ENCODE results near the gene C11orf24.

The C11orf24 gene

GRCh38 chr11:68271781-68272608, at the start of gene C11orf24:
Gene C11orf24, minus strand, starts transcription at chr11:68271973. Its CDS starts 8,206 bp downstream, at chr11:68263767.
- peak; percentile 93 for DNase-seq (ENCODE audit: low spot score)

GRCh38 chr11:68317147-68317785, 45.5 kb upstream of the C11orf24 start:
- DNase-seq (ENCODE audit: low spot score), result no peak

- no peak for DNase-seq (ENCODE audit: low spot score)
These were observed 43.6 kb upstream of the C11orf24 start for GRCh38 chr11:68315171-68315920.

- no peak for DNase-seq (ENCODE audit: low spot score)
These were observed 42.7 kb upstream of the C11orf24 start for GRCh38 chr11:68314203-68315170.

GRCh38 chr11:68313574-68314202, 41.9 kb upstream of the C11orf24 start:
- no peak for DNase-seq (ENCODE audit: low spot score)

- DNase-seq (ENCODE audit: low spot score), result no peak
These were observed 41.2 kb upstream of the C11orf24 start for GRCh38 chr11:68312780-68313573.

- no peak for DNase-seq (ENCODE audit: low spot score)
These were observed 40.5 kb upstream of the C11orf24 start, which contains the start of gene LRP5 for GRCh38 chr11:68312117-68312779. Gene LRP5, plus strand, starts transcription at chr11:68312591. Its CDS starts 124 bp downstream, at chr11:68312715.

GRCh38 chr11:68311160-68312116, 39.7 kb upstream of the C11orf24 start:
- DNase-seq (ENCODE audit: low spot score), result no peak

- no peak for DNase-seq (ENCODE audit: low spot score)
These were observed 37.9 kb upstream of the C11orf24 start for GRCh38 chr11:68309621-68310185.

- DNase-seq (ENCODE audit: low spot score), result no peak
These were observed 36.3 kb upstream of the C11orf24 start for GRCh38 chr11:68308068-68308467.

GRCh38 chr11:68306636-68307035, 34.9 kb upstream of the C11orf24 start:
- DNase-seq (ENCODE audit: low spot score), result no peak

- no peak for DNase-seq (ENCODE audit: low spot score)
These were observed 32.4 kb upstream of the C11orf24 start for GRCh38 chr11:68303982-68304780.

- no peak for DNase-seq (ENCODE audit: low spot score)
These were observed 31.3 kb upstream of the C11orf24 start for GRCh38 chr11:68303083-68303482.

GRCh38 chr11:68302670-68303069, 30.9 kb upstream of the C11orf24 start:
- no peak for DNase-seq (ENCODE audit: low spot score)

- DNase-seq (ENCODE audit: low spot score), result no peak
These were observed 30.5 kb upstream of the C11orf24 start for GRCh38 chr11:68302256-68302655.

- DNase-seq (ENCODE audit: low spot score), result no peak
These were observed 28.5 kb upstream of the C11orf24 start for GRCh38 chr11:68300076-68300830.

All from CD4-positive, alpha-beta T cell treated with Interleukin-2 at 100 ng/mL for 4 hours (primary cell).